Loucy (cell line): Measurements from ENCODE around the gene PPP3CA.

ENCODE experiments used
- H2AFZ ChIP-seq: fragments of 200-600 bp; sonication (generic); 2 replicates; pipeline ENCODE4 v1.6.0; 2016; ENCODE audit warnings: antibody characterized with exemption, mild to moderate bottlenecking, low read length, moderate library complexity
- H3F3A ChIP-seq: fragments of 200-600 bp; 2 replicates; pipeline ENCODE4 v1.6.0; 2016; ENCODE audit warnings: antibody characterized with exemption, low read depth, mild to moderate bottlenecking
- H3K27me3 ChIP-seq: fragments of 200-600 bp; sonication (generic); 2 replicates; pipeline ENCODE4 v1.6.1; 2014; ENCODE audit warnings: low read length, mild to moderate bottlenecking; ENCODE audit not compliant: insufficient read depth, poor library complexity, severe bottlenecking
- H3K36me3 ChIP-seq: fragments of 200-600 bp; sonication (generic); 2 replicates; pipeline ENCODE4 v1.6.1; 2016; ENCODE audit warnings: low read length; ENCODE audit not compliant: insufficient read depth
- H3K4me1 ChIP-seq: fragments of 200-600 bp; sonication (generic); 2 replicates; pipeline ENCODE4 v1.5.1; 2014; ENCODE audit warnings: low read length, mild to moderate bottlenecking; ENCODE audit not compliant: insufficient read depth, poor library complexity, severe bottlenecking
- H3K4me2 ChIP-seq: fragments of 200-600 bp; sonication (generic); 2 replicates; pipeline ENCODE4 v1.6.0; 2014; ENCODE audit warnings: antibody characterized with exemption, low read length, low read depth, mild to moderate bottlenecking; ENCODE audit not compliant: poor library complexity, severe bottlenecking
- H3K4me3 ChIP-seq: fragments of 200-600 bp; sonication (generic); 2 replicates; pipeline ENCODE4 v1.5.1; 2014; ENCODE audit warnings: low read length, mild to moderate bottlenecking, mixed read lengths; ENCODE audit not compliant: poor library complexity, severe bottlenecking
- H3K79me2 ChIP-seq: fragments of 200-600 bp; sonication (generic); 2 replicates; pipeline ENCODE4 v1.6.1; 2014; ENCODE audit warnings: low read length; ENCODE audit not compliant: insufficient read depth
- H3K9ac ChIP-seq: fragments of 200-600 bp; sonication (generic); 2 replicates; pipeline ENCODE4 v1.6.0; 2014; ENCODE audit warnings: mild to moderate bottlenecking, low read depth, low read length, moderate library complexity; ENCODE audit not compliant: poor library complexity, severe bottlenecking
- H3K9me2 ChIP-seq: fragments of 200-600 bp; sonication (generic); replicated peaks from 2 replicates; pipeline ENCODE4 v1.6.1; 2016; ENCODE audit warnings: low read depth, low read length, mixed read lengths
- H3K9me3 ChIP-seq: fragments of 200-600 bp; sonication (generic); 2 replicates; pipeline ENCODE4 v1.6.1; 2014; ENCODE audit warnings: mild to moderate bottlenecking, antibody characterized with exemption, low read length, low read depth; ENCODE audit not compliant: insufficient read depth
- H4K20me1 ChIP-seq: fragments of 200-600 bp; sonication (generic); 2 replicates; pipeline ENCODE4 v1.6.0; 2014; ENCODE audit warnings: antibody characterized with exemption, low read length, mild to moderate bottlenecking; ENCODE audit not compliant: insufficient read depth, poor library complexity, severe bottlenecking
- CTCF ChIP-seq: fragments of 200-600 bp; sonication (generic); conservative IDR thresholded peaks from 2 replicates; pipeline ENCODE4 v1.5.1; 2014; ENCODE audit warnings: mild to moderate bottlenecking, antibody characterized with exemption, low read length
- EZH2phosphoT487 ChIP-seq: fragments of 200-600 bp; IDR thresholded peaks from 2 replicates; pipeline ENCODE4 v1.6.1; 2018; ENCODE audit warnings: antibody characterized with exemption, mild to moderate bottlenecking, moderate library complexity, borderline replicate concordance

The PPP3CA gene

GRCh38 chr4:101114936-101115372 lies 232.4 kb downstream of the PPP3CA start:
- Histone ChIP-seq H3K9me2 (no peaks in the 10 kb centered on the region), H3K79me2 (no peaks in the 10 kb centered on the region), H3K36me3 (no peaks in the 10 kb centered on the region), H2AFZ (no peak overlapping the region), H3K4me3 (no peak overlapping the region), H4K20me1 (no peaks in the 10 kb centered on the region), H3K27me3 (no peaks in the 10 kb centered on the region), H3F3A (no peaks in the 10 kb centered on the region), H3K4me2 (no peak overlapping the region), H3K4me1 (peaks cover 3% of the 10 kb centered on the region), H3K9ac (no peak overlapping the region), H3K9me3 (no peaks in the 10 kb centered on the region)
- TF ChIP-seq CTCF (no peak), EZH2phosphoT487 (no peak)

GRCh38 chr4:101104312-101105052 lies 242.8 kb downstream of the PPP3CA start:
- no peaks in the 10 kb centered on the region for H3K27me3 ChIP-seq
- H3K9me2 ChIP-seq: no peaks in the 10 kb centered on the region
- TF ChIP-seq CTCF: no peak
- no peak for TF ChIP-seq EZH2phosphoT487
- no peaks in the 10 kb centered on the region for H4K20me1 ChIP-seq
- no peaks in the 10 kb centered on the region for H3K79me2 ChIP-seq
- peak overlapping the region; percentile 56 for H3K9ac ChIP-seq
- peak overlapping the region; percentile 53 for H3K4me3 ChIP-seq
- no peaks in the 10 kb centered on the region for H3K9me3 ChIP-seq
- peaks cover 12% of the 10 kb centered on the region; the same call in 1 of the 2 replicates for H3F3A ChIP-seq
- peak overlapping the region; percentile 80 for H3K4me2 ChIP-seq
- no peaks in the 10 kb centered on the region for H3K36me3 ChIP-seq
- H2AFZ ChIP-seq: no peak overlapping the region
- H3K4me1 ChIP-seq: peaks cover 39% of the 10 kb centered on the region

GRCh38 chr4:101103381-101104142 lies 243.8 kb downstream of the PPP3CA start:
- H3K9ac ChIP-seq: peak overlapping the region; percentile 56
- H3K4me3 ChIP-seq: peak overlapping the region; percentile 53
- H3K4me2 ChIP-seq: peak overlapping the region; percentile 80
- H2AFZ ChIP-seq: peak overlapping the region; percentile 3; the same call in 1 of the 2 replicates
- peaks cover 39% of the 10 kb centered on the region for H3K4me1 ChIP-seq
- no peaks in the 10 kb centered on the region for H4K20me1 ChIP-seq
- no peaks in the 10 kb centered on the region for H3K79me2 ChIP-seq
- no peaks in the 10 kb centered on the region for H3K27me3 ChIP-seq
- no peaks in the 10 kb centered on the region for H3K9me3 ChIP-seq
- TF ChIP-seq CTCF (no peak), EZH2phosphoT487 (no peak)
- peaks cover 12% of the 10 kb centered on the region; the same call in 1 of the 2 replicates for H3F3A ChIP-seq
- H3K9me2 ChIP-seq: no peaks in the 10 kb centered on the region
- no peaks in the 10 kb centered on the region for H3K36me3 ChIP-seq
